T-helper 2 cell treated with Interferon-gamma antibody and Interleukin-4, amounts not matched to agents 5 μg/mL and 100 μg/mL, for 36 hours (primary cell): Measurements from ENCODE around the gene PCNX1.
A peak's percentile ranks its signal among the peaks of the same experiment; 100 is the strongest.
"Not testable (repeated sequence)": the region's sequence is repeated elsewhere in the genome, so short reads cannot be mapped to it uniquely, and the experiment has no call there.

Source experiments
- DNase-seq: peaks from one replicate; pipeline ENCODE4 v3.0.0; 2021; ENCODE audit warnings: low spot score
- H3K27ac Mint-ChIP-seq: one replicate; pipeline ENCODE4 v1.8.0; 2021; ENCODE audit warnings: mild to moderate bottlenecking, mixed read lengths
- H3K27me3 Mint-ChIP-seq: one replicate; pipeline ENCODE4 v1.8.0; 2021; ENCODE audit warnings: low read depth, mixed read lengths
- H3K36me3 Mint-ChIP-seq: one replicate; pipeline ENCODE4 v1.8.0; 2021; ENCODE audit warnings: low read depth, mixed read lengths
- H3K4me1 Mint-ChIP-seq: one replicate; pipeline ENCODE4 v1.8.0; 2021; ENCODE audit warnings: low read depth, mixed read lengths
- H3K4me3 Mint-ChIP-seq: one replicate; pipeline ENCODE4 v1.8.0; 2022; ENCODE audit warnings: mild to moderate bottlenecking, moderate library complexity, mixed read lengths
- H3K9me3 Mint-ChIP-seq: one replicate; pipeline ENCODE4 v1.8.0; 2021; ENCODE audit warnings: mixed read lengths

Gene PCNX1

GRCh38 chr14:70916300-70916699 lies 9.0 kb downstream of the PCNX1 start:
- H3K4me3 Mint-ChIP-seq = no peak overlapping the region
- DNase-seq = no peak
- H3K27me3 Mint-ChIP-seq = no peaks in the 10 kb centered on the region
- H3K36me3 Mint-ChIP-seq = peaks cover 32% of the 10 kb centered on the region
- H3K9me3 Mint-ChIP-seq = no peaks in the 10 kb centered on the region
- no peak overlapping the region for H3K27ac Mint-ChIP-seq
- peaks cover 55% of the 10 kb centered on the region for H3K4me1 Mint-ChIP-seq

- H3K36me3 Mint-ChIP-seq = peaks cover 31% of the 10 kb centered on the region
- H3K9me3 Mint-ChIP-seq = no peaks in the 10 kb centered on the region
- H3K4me3 Mint-ChIP-seq = no peak overlapping the region
- no peaks in the 10 kb centered on the region for H3K27me3 Mint-ChIP-seq
- H3K4me1 Mint-ChIP-seq = peaks cover 58% of the 10 kb centered on the region
- no peak for DNase-seq
- peak overlapping the region; percentile 21 for H3K27ac Mint-ChIP-seq
Measured at GRCh38 chr14:70916799-70917198, 9.5 kb downstream of the PCNX1 start.

- Mint-ChIP-seq H3K27ac (peak overlapping the region; percentile 27), H3K9me3 (no peaks in the 10 kb centered on the region), H3K4me1 (peaks cover 63% of the 10 kb centered on the region), H3K27me3 (no peaks in the 10 kb centered on the region), H3K36me3 (peaks cover 27% of the 10 kb centered on the region), H3K4me3 (peak overlapping the region; percentile 25)
- no peak for DNase-seq
Measured at GRCh38 chr14:70917633-70918032, 10.4 kb downstream of the PCNX1 start.

GRCh38 chr14:70919774-70920173 lies 12.5 kb downstream of the PCNX1 start:
- Mint-ChIP-seq H3K9me3 (no peaks in the 10 kb centered on the region), H3K4me1 (peaks cover 65% of the 10 kb centered on the region), H3K36me3 (peaks cover 24% of the 10 kb centered on the region), H3K27ac (peak overlapping the region; percentile 55), H3K4me3 (peak overlapping the region; percentile 55), H3K27me3 (no peaks in the 10 kb centered on the region)
- no peak for DNase-seq

- DNase-seq = no peak
- H3K27me3 Mint-ChIP-seq = no peaks in the 10 kb centered on the region
- peak overlapping the region; percentile 8 for H3K27ac Mint-ChIP-seq
- peaks cover 21% of the 10 kb centered on the region for H3K36me3 Mint-ChIP-seq
- no peak overlapping the region for H3K4me3 Mint-ChIP-seq
- H3K4me1 Mint-ChIP-seq = peaks cover 67% of the 10 kb centered on the region
- H3K9me3 Mint-ChIP-seq = no peaks in the 10 kb centered on the region
Measured at GRCh38 chr14:70920608-70921007, 13.3 kb downstream of the PCNX1 start.

- no peaks in the 10 kb centered on the region for H3K27me3 Mint-ChIP-seq
- H3K27ac Mint-ChIP-seq = no peak overlapping the region
- H3K36me3 Mint-ChIP-seq = peaks cover 16% of the 10 kb centered on the region
- no peak overlapping the region for H3K4me3 Mint-ChIP-seq
- H3K9me3 Mint-ChIP-seq = no peaks in the 10 kb centered on the region
- peaks cover 67% of the 10 kb centered on the region for H3K4me1 Mint-ChIP-seq
- DNase-seq = no peak
Measured at GRCh38 chr14:70921669-70922068, 14.4 kb downstream of the PCNX1 start.

GRCh38 chr14:70924521-70924920 lies 17.3 kb downstream of the PCNX1 start:
- Mint-ChIP-seq H3K4me1 (peaks cover 55% of the 10 kb centered on the region), H3K36me3 (peaks cover 5% of the 10 kb centered on the region), H3K4me3 (no peak overlapping the region)

GRCh38 chr14:70926235-70926830 lies 19.1 kb downstream of the PCNX1 start:
- Mint-ChIP-seq H3K9me3 (no peaks in the 10 kb centered on the region), H3K27me3 (no peaks in the 10 kb centered on the region), H3K4me1 (peaks cover 41% of the 10 kb centered on the region), H3K27ac (no peak overlapping the region), H3K4me3 (no peak overlapping the region), H3K36me3 (peaks cover 5% of the 10 kb centered on the region)
- DNase-seq = no peak

More at GRCh38 chr14:70924521-70924920, 17.3 kb downstream of the PCNX1 start:
- DNase-seq = no peak
- no peaks in the 10 kb centered on the region for H3K27me3 Mint-ChIP-seq
- no peaks in the 10 kb centered on the region for H3K9me3 Mint-ChIP-seq
- no peak overlapping the region for H3K27ac Mint-ChIP-seq

GRCh38 chr14:70931008-70931407 lies 23.7 kb downstream of the PCNX1 start:
- Mint-ChIP-seq H3K27me3 (no peaks in the 10 kb centered on the region), H3K27ac (no peak overlapping the region), H3K36me3 (peaks cover 3% of the 10 kb centered on the region), H3K9me3 (no peaks in the 10 kb centered on the region), H3K4me3 (no peak overlapping the region), H3K4me1 (peaks cover 41% of the 10 kb centered on the region)
- no peak for DNase-seq

- no peak for DNase-seq
- Mint-ChIP-seq H3K27me3 (no peaks in the 10 kb centered on the region), H3K4me1 (peaks cover 36% of the 10 kb centered on the region), H3K4me3 (peak overlapping the region; percentile 68), H3K36me3 (peaks cover 24% of the 10 kb centered on the region), H3K27ac (peak overlapping the region; percentile 84), H3K9me3 (peaks cover 10% of the 10 kb centered on the region)
Measured at GRCh38 chr14:70934084-70934483, 26.8 kb downstream of the PCNX1 start.

- peaks cover 14% of the 10 kb centered on the region for H3K9me3 Mint-ChIP-seq
- DNase-seq = no peak
- peaks cover 37% of the 10 kb centered on the region for H3K4me1 Mint-ChIP-seq
- H3K4me3 Mint-ChIP-seq = peak overlapping the region; percentile 68
- peak overlapping the region; percentile 84 for H3K27ac Mint-ChIP-seq
- peaks cover 30% of the 10 kb centered on the region for H3K36me3 Mint-ChIP-seq
- H3K27me3 Mint-ChIP-seq = no peaks in the 10 kb centered on the region
Measured at GRCh38 chr14:70934502-70935134, 27.4 kb downstream of the PCNX1 start.

- H3K4me3 Mint-ChIP-seq = peak overlapping the region; percentile 68
- no peaks in the 10 kb centered on the region for H3K27me3 Mint-ChIP-seq
- peaks cover 35% of the 10 kb centered on the region for H3K36me3 Mint-ChIP-seq
- H3K9me3 Mint-ChIP-seq = peaks cover 19% of the 10 kb centered on the region
- peak overlapping the region; percentile 84 for H3K27ac Mint-ChIP-seq
- no peak for DNase-seq
- H3K4me1 Mint-ChIP-seq = peaks cover 40% of the 10 kb centered on the region
Measured at GRCh38 chr14:70935135-70935534, 27.9 kb downstream of the PCNX1 start.

- DNase-seq, H3K27me3 Mint-ChIP-seq: not testable (repeated sequence)
- peaks cover 77% of the 10 kb centered on the region for H3K36me3 Mint-ChIP-seq
- H3K27ac Mint-ChIP-seq = peak overlapping the region; percentile 33
- H3K4me1 Mint-ChIP-seq = peaks cover 47% of the 10 kb centered on the region
- peak overlapping the region; percentile 25 for H3K4me3 Mint-ChIP-seq
- peaks cover 53% of the 10 kb centered on the region for H3K9me3 Mint-ChIP-seq
Measured at GRCh38 chr14:70939693-70940092, 32.4 kb downstream of the PCNX1 start.

- Mint-ChIP-seq H3K27ac (peak overlapping the region; percentile 81), H3K36me3 (peaks cover 82% of the 10 kb centered on the region), H3K9me3 (peaks cover 67% of the 10 kb centered on the region), H3K4me3 (peak overlapping the region; percentile 69), H3K4me1 (peaks cover 37% of the 10 kb centered on the region)
- not testable (repeated sequence) for H3K27me3 Mint-ChIP-seq
- DNase-seq = peak; percentile 41
Measured at GRCh38 chr14:70941637-70942341, 34.5 kb downstream of the PCNX1 start.
